ENCODE data around the gene DEK. TPM values are rescaled to one million over a fixed set of nuclear protein-coding genes. Genes with fewer than 3 reads are reported as not detected.
"Not testable (repeated sequence)": the region's sequence is repeated elsewhere in the genome, so short reads cannot be mapped to it uniquely, and the experiment has no call there.

Gene DEK
- total and polyA plus RNA-seq, 4 experiments from 2014 or later: 56.4 to 131 (median 110) TPM

- H3K27me3 ChIP-seq (ENCODE audit: insufficient read depth, low read length); H3K4me3 Mint-ChIP-seq; H3K9me3 ChIP-seq (ENCODE audit: control insufficient read depth in 1 of 2, low read length in 2 of 2); DNase-seq; H3K27ac Mint-ChIP-seq; POLR2A ChIA-PET (ENCODE audit: partially characterized antibody); H3K27ac ChIP-seq (ENCODE audit: low read depth, low read length); H3K4me1 ChIP-seq (ENCODE audit: insufficient read depth, low read length); H3K27me3 Mint-ChIP-seq; H3K4me3 ChIP-seq (ENCODE audit: low read length in 2 of 2); intact Hi-C loops (cut with micrococcal nuclease): not testable (repeated sequence)
- Mint-ChIP-seq H3K9me3 (peaks cover 0 to 39% (median 23%) of the 10 kb centered on the region in 8 donors), H3K4me1 (peaks cover 0 to 25% (median 14%) of the 10 kb centered on the region in 4 donors), H3K36me3 (peaks cover 68 to 83% of the 10 kb centered on the region in 2 donors)
- peaks cover 32% of the 10 kb centered on the region for H3K36me3 ChIP-seq (ENCODE audit: insufficient read depth, low read length)
- CTCF ChIA-PET (ENCODE audit: partially characterized antibody): interaction anchor here (0.8 kb wide), 1 partner anchor 13 kb away, joined by 3 read pairs; no protein-coding TSS in a partner anchor
Measured at GRCh38 chr6:18228590-18228989, 35.7 kb downstream of the DEK start.

- H3K4me1 Mint-ChIP-seq: peaks cover 0 to 18% (median 12%) of the 10 kb centered on the region in 4 donors
- H3K4me3 Mint-ChIP-seq; POLR2A ChIA-PET (ENCODE audit: partially characterized antibody); H3K4me3 ChIP-seq (ENCODE audit: low read length in 2 of 2); H3K27me3 ChIP-seq (ENCODE audit: insufficient read depth, low read length); CTCF ChIA-PET (ENCODE audit: partially characterized antibody); H3K4me1 ChIP-seq (ENCODE audit: insufficient read depth, low read length); H3K9me3 ChIP-seq (ENCODE audit: control insufficient read depth in 1 of 2, low read length in 2 of 2); H3K27me3 Mint-ChIP-seq; H3K27ac ChIP-seq (ENCODE audit: low read depth, low read length); DNase-seq; intact Hi-C loops (cut with micrococcal nuclease): not testable (repeated sequence)
- peaks cover 32% of the 10 kb centered on the region for H3K36me3 ChIP-seq (ENCODE audit: insufficient read depth, low read length)
- H3K36me3 Mint-ChIP-seq: peaks cover 61 to 79% of the 10 kb centered on the region in 2 donors
- peaks cover 0 to 29% (median 21%) of the 10 kb centered on the region in 8 donors for H3K9me3 Mint-ChIP-seq
- H3K27ac Mint-ChIP-seq: peak overlapping the region in 3 of 7 donors; percentile 24 to 55 (median 27)
Measured at GRCh38 chr6:18227166-18227565, 37.2 kb downstream of the DEK start.

- Mint-ChIP-seq H3K4me1 (peaks cover 0 to 13% (median 9%) of the 10 kb centered on the region in 4 donors), H3K9me3 (peaks cover 0 to 23% (median 17%) of the 10 kb centered on the region in 8 donors), H3K27ac (peak overlapping the region in 4 of 7 donors; percentile 6 to 80 (median 61)), H3K36me3 (peaks cover 57 to 79% of the 10 kb centered on the region in 2 donors)
- H3K4me3 ChIP-seq (ENCODE audit: low read length in 2 of 2); H3K27me3 Mint-ChIP-seq; H3K27ac ChIP-seq (ENCODE audit: low read depth, low read length); CTCF ChIA-PET (ENCODE audit: partially characterized antibody); H3K9me3 ChIP-seq (ENCODE audit: control insufficient read depth in 1 of 2, low read length in 2 of 2); H3K4me3 Mint-ChIP-seq; DNase-seq; H3K27me3 ChIP-seq (ENCODE audit: insufficient read depth, low read length); intact Hi-C loops (cut with micrococcal nuclease); POLR2A ChIA-PET (ENCODE audit: partially characterized antibody); H3K4me1 ChIP-seq (ENCODE audit: insufficient read depth, low read length): not testable (repeated sequence)
- peaks cover 28% of the 10 kb centered on the region for H3K36me3 ChIP-seq (ENCODE audit: insufficient read depth, low read length)
Measured at GRCh38 chr6:18226451-18227105, 37.8 kb downstream of the DEK start.

GRCh38 chr6:18221288-18221615 lies 43.1 kb downstream of the DEK start:
- no peaks in the 10 kb centered on the region for H3K4me1 ChIP-seq (ENCODE audit: insufficient read depth, low read length)
- H3K4me3 ChIP-seq (ENCODE audit: low read length in 2 of 2): no peak overlapping the region
- DNase-seq: no peak
- CTCF ChIA-PET (ENCODE audit: partially characterized antibody): no interaction called here
- intact Hi-C loops (cut with micrococcal nuclease): no loop called here
- H3K9me3 ChIP-seq (ENCODE audit: control insufficient read depth in 1 of 2, low read length in 2 of 2): no peaks in the 10 kb centered on the region
- Mint-ChIP-seq H3K36me3 (peaks cover 56 to 65% of the 10 kb centered on the region in 2 donors), H3K9me3 (peaks cover 0 to 3% (median 0%) of the 10 kb centered on the region in 8 donors), H3K27me3 (no peaks in the 10 kb centered on the region), H3K27ac (peak overlapping the region in 3 of 7 donors; percentile 33 to 76 (median 70)), H3K4me1 (peaks cover 0 to 3% (median under 1%) of the 10 kb centered on the region in 4 donors), H3K4me3 (no peak overlapping the region)
- POLR2A ChIA-PET (ENCODE audit: partially characterized antibody): no interaction called here
- no peaks in the 10 kb centered on the region for H3K27me3 ChIP-seq (ENCODE audit: insufficient read depth, low read length)
- H3K27ac ChIP-seq (ENCODE audit: low read depth, low read length): no peak overlapping the region
- peaks cover 19% of the 10 kb centered on the region for H3K36me3 ChIP-seq (ENCODE audit: insufficient read depth, low read length)

GRCh38 chr6:18219591-18219990 lies 44.7 kb downstream of the DEK start:
- H3K27me3 Mint-ChIP-seq: no peaks in the 10 kb centered on the region
- H3K9me3 ChIP-seq (ENCODE audit: control insufficient read depth in 1 of 2, low read length in 2 of 2): no peaks in the 10 kb centered on the region
- H3K4me3 ChIP-seq (ENCODE audit: low read length in 2 of 2): no peak overlapping the region
- no peaks in the 10 kb centered on the region for H3K4me1 ChIP-seq (ENCODE audit: insufficient read depth, low read length)
- DNase-seq: no peak
- intact Hi-C loops (cut with micrococcal nuclease): no loop called here
- peaks cover 0 to 3% (median 0%) of the 10 kb centered on the region in 8 donors for H3K9me3 Mint-ChIP-seq
- peaks cover 0 to 2% (median 0%) of the 10 kb centered on the region in 4 donors for H3K4me1 Mint-ChIP-seq
- no peaks in the 10 kb centered on the region for H3K27me3 ChIP-seq (ENCODE audit: insufficient read depth, low read length)
- CTCF ChIA-PET (ENCODE audit: partially characterized antibody): no interaction called here
- H3K36me3 ChIP-seq (ENCODE audit: insufficient read depth, low read length): peaks cover 6% of the 10 kb centered on the region
- H3K4me3 Mint-ChIP-seq: no peak overlapping the region
- H3K27ac ChIP-seq (ENCODE audit: low read depth, low read length): no peak overlapping the region
- H3K36me3 Mint-ChIP-seq: peaks cover 56 to 57% of the 10 kb centered on the region in 2 donors
- peak overlapping the region in 3 of 7 donors; percentile 17 to 53 (median 38) for H3K27ac Mint-ChIP-seq
- POLR2A ChIA-PET (ENCODE audit: partially characterized antibody): no interaction called here

- peaks cover 9 to 12% (median 11%) of the 10 kb centered on the region in 4 donors for H3K4me1 Mint-ChIP-seq
- H3K4me3 Mint-ChIP-seq: no peak overlapping the region
- Histone ChIP-seq H3K27me3 (ENCODE audit: insufficient read depth, low read length) (no peaks in the 10 kb centered on the region), H3K36me3 (ENCODE audit: insufficient read depth, low read length) (peaks cover 6% of the 10 kb centered on the region), H3K27ac (ENCODE audit: low read depth, low read length) (no peak overlapping the region), H3K4me3 (ENCODE audit: low read length in 2 of 2) (no peak overlapping the region), H3K9me3 (ENCODE audit: control insufficient read depth in 1 of 2, low read length in 2 of 2) (no peaks in the 10 kb centered on the region), H3K4me1 (ENCODE audit: insufficient read depth, low read length) (no peaks in the 10 kb centered on the region)
- intact Hi-C loops (cut with micrococcal nuclease): no loop called here
- no peaks in the 10 kb centered on the region for H3K27me3 Mint-ChIP-seq
- H3K9me3 Mint-ChIP-seq: peaks cover 0 to 3% (median 0%) of the 10 kb centered on the region in 8 donors
- CTCF ChIA-PET (ENCODE audit: partially characterized antibody): no interaction called here
- POLR2A ChIA-PET (ENCODE audit: partially characterized antibody): no interaction called here
- peak overlapping the region in 1 of 7 donors; percentile 68 for H3K27ac Mint-ChIP-seq
- H3K36me3 Mint-ChIP-seq: peaks cover 57 to 63% of the 10 kb centered on the region in 2 donors
- DNase-seq: no peak
Measured at GRCh38 chr6:18218233-18218632, 46.1 kb downstream of the DEK start.

GRCh38 chr6:18216411-18216810 lies 47.9 kb downstream of the DEK start:
- H3K4me3 ChIP-seq (ENCODE audit: low read length in 2 of 2): no peak overlapping the region
- H3K27ac ChIP-seq (ENCODE audit: low read depth, low read length): no peak overlapping the region
- no peak for DNase-seq
- H3K27me3 ChIP-seq (ENCODE audit: insufficient read depth, low read length): no peaks in the 10 kb centered on the region
- Mint-ChIP-seq H3K27ac (peak overlapping the region in 2 of 7 donors; percentile 22 to 32), H3K4me3 (no peak overlapping the region), H3K9me3 (peaks cover 0 to 3% (median 0%) of the 10 kb centered on the region in 8 donors), H3K27me3 (no peaks in the 10 kb centered on the region), H3K4me1 (peaks cover 13 to 25% (median 17%) of the 10 kb centered on the region in 4 donors), H3K36me3 (peaks cover 50 to 64% of the 10 kb centered on the region in 2 donors)
- peaks cover 6% of the 10 kb centered on the region for H3K36me3 ChIP-seq (ENCODE audit: insufficient read depth, low read length)
- H3K4me1 ChIP-seq (ENCODE audit: insufficient read depth, low read length): no peaks in the 10 kb centered on the region
- intact Hi-C loops (cut with micrococcal nuclease): no loop called here
- H3K9me3 ChIP-seq (ENCODE audit: control insufficient read depth in 1 of 2, low read length in 2 of 2): no peaks in the 10 kb centered on the region
- POLR2A ChIA-PET (ENCODE audit: partially characterized antibody): no interaction called here
- CTCF ChIA-PET (ENCODE audit: partially characterized antibody): interaction anchor here (0.6 kb wide), 1 partner anchor 410 kb away, joined by 3 read pairs; no protein-coding TSS in a partner anchor
